CD4-positive, alpha-beta T cell treated with Interleukin-15 for 1 hour (primary cell): Measurements from ENCODE around the gene IGFBPL1.
"Not testable (repeated sequence)": the region's sequence is repeated elsewhere in the genome, so short reads cannot be mapped to it uniquely, and the experiment has no call there.

Source experiments
- DNase-seq: peaks from one replicate; pipeline ENCODE4 v3.0.0-alpha.2; 2020

Gene IGFBPL1

GRCh38 chr9:38431116-38431515 lies 6.9 kb upstream of the IGFBPL1 start:
- DNase-seq = no peak

- DNase-seq = no peak
These were observed 3.8 kb upstream of the IGFBPL1 start for GRCh38 chr9:38428062-38428461.

- DNase-seq = no peak
These were observed 664 bp upstream of the IGFBPL1 start for GRCh38 chr9:38424918-38425317.

GRCh38 chr9:38423273-38423972 lies 831 bp downstream of the IGFBPL1 start:
- no peak for DNase-seq

GRCh38 chr9:38422555-38423260 lies 1.5 kb downstream of the IGFBPL1 start:
- no peak for DNase-seq

GRCh38 chr9:38421498-38422211 lies 2.6 kb downstream of the IGFBPL1 start:
- no peak for DNase-seq

- no peak for DNase-seq
These were observed 5.1 kb downstream of the IGFBPL1 start for GRCh38 chr9:38419181-38419580.

- DNase-seq = no peak
These were observed 5.9 kb downstream of the IGFBPL1 start for GRCh38 chr9:38418366-38418765.

- no peak for DNase-seq
These were observed 7.0 kb downstream of the IGFBPL1 start for GRCh38 chr9:38417003-38417945.

- DNase-seq = no peak
These were observed 7.8 kb downstream of the IGFBPL1 start for GRCh38 chr9:38416461-38416860.

GRCh38 chr9:38415856-38416255 lies 8.4 kb downstream of the IGFBPL1 start:
- DNase-seq = no peak

- DNase-seq = no peak
These were observed 10.1 kb downstream of the IGFBPL1 start for GRCh38 chr9:38414040-38414723.

GRCh38 chr9:38413283-38413682 lies 11.0 kb downstream of the IGFBPL1 start:
- DNase-seq = no peak

- no peak for DNase-seq
These were observed 11.5 kb downstream of the IGFBPL1 start for GRCh38 chr9:38412751-38413150.

GRCh38 chr9:38408719-38409118 lies 15.5 kb downstream of the IGFBPL1 start:
- no peak for DNase-seq

- no peak for DNase-seq
These were observed 17.6 kb downstream of the IGFBPL1 start for GRCh38 chr9:38406476-38407186.

- DNase-seq = no peak
These were observed 18.5 kb downstream of the IGFBPL1 start for GRCh38 chr9:38405785-38406184.

- DNase-seq = no peak
These were observed 19.9 kb downstream of the IGFBPL1 start for GRCh38 chr9:38404314-38404713.

- DNase-seq = no peak
These were observed 22.3 kb downstream of the IGFBPL1 start for GRCh38 chr9:38401994-38402393.

- DNase-seq = not testable (repeated sequence)
These were observed 25.1 kb downstream of the IGFBPL1 start for GRCh38 chr9:38399191-38399590.

GRCh38 chr9:38396371-38396671 lies 27.9 kb downstream of the IGFBPL1 start:
- no peak for DNase-seq
